OCI-LY7 (cell line): ENCODE results near the gene LCP1. TPM values are rescaled to one million over a fixed set of nuclear protein-coding genes. Genes with fewer than 3 reads are reported as not detected.

ENCODE experiments used
- BruUV-seq: library from RNA; stranded (reverse); fragments of 400-500 nt; replicated peaks from 2 replicates; lab custom pipeline; 2021; lab: Mats Ljungman, UMichigan
- CTCF ChIA-PET: fragments of 300-600 bp; sonication (Branson Sonifier 250); formaldehyde crosslinking; loops from one replicate; lab custom pipeline; 2022; ENCODE audit warnings: antibody characterized with exemption; ENCODE audit not compliant: unreplicated experiment; lab: Charles Lee
- POLR2A ChIA-PET: fragments of 300-600 bp; sonication (Branson Sonifier 250); formaldehyde crosslinking; loops from one replicate; lab custom pipeline; 2022; ENCODE audit warnings: antibody characterized with exemption; lab: Charles Lee
- DNase-seq: peaks from one replicate; pipeline ENCODE4 v3.0.0-alpha.2; 2015; ENCODE audit warnings: low spot score
- H2AFZ ChIP-seq: fragments of 200-600 bp; sonication (generic), shearing (Covaris generic); 2 replicates; pipeline ENCODE4 v1.6.1; 2014; ENCODE audit warnings: mild to moderate bottlenecking, antibody characterized with exemption, low read length, moderate library complexity
- H3K27ac ChIP-seq: fragments of 200-600 bp; sonication (generic); 2 replicates; pipeline ENCODE4 v1.5.1; 2014; ENCODE audit warnings: mixed run types, low read depth, mild to moderate bottlenecking, moderate library complexity, low read length, inconsistent platforms; ENCODE audit not compliant: poor library complexity, severe bottlenecking
- H3K36me3 ChIP-seq: fragments of 200-600 bp; sonication (generic); 2 replicates; pipeline ENCODE4 v1.6.1; 2014; ENCODE audit warnings: mild to moderate bottlenecking, antibody characterized with exemption, low read length, moderate library complexity, mixed read lengths; ENCODE audit not compliant: insufficient read depth
- H3K4me1 ChIP-seq: fragments of 200-600 bp; sonication (generic); 2 replicates; pipeline ENCODE4 v1.5.1; 2014; ENCODE audit warnings: mild to moderate bottlenecking, low read length; ENCODE audit not compliant: insufficient read depth, poor library complexity, severe bottlenecking
- H3K4me2 ChIP-seq: fragments of 200-600 bp; sonication (generic); 2 replicates; pipeline ENCODE4 v1.6.1; 2014; ENCODE audit warnings: mild to moderate bottlenecking, low read length
- H3K4me3 ChIP-seq: fragments of 200-600 bp; sonication (generic); 2 replicates; pipeline ENCODE4 v1.5.1; 2014; ENCODE audit warnings: mild to moderate bottlenecking, low read depth, low read length; ENCODE audit not compliant: poor library complexity, severe bottlenecking
- H3K79me2 ChIP-seq: fragments of 200-600 bp; sonication (generic); 2 replicates; pipeline ENCODE4 v1.6.1; 2016; ENCODE audit warnings: low read depth, mild to moderate bottlenecking, low read length, moderate library complexity, mixed read lengths; ENCODE audit not compliant: insufficient read depth
- H3K9me2 ChIP-seq: fragments of 200-600 bp; sonication (generic); 2 replicates; pipeline ENCODE4 v1.6.1; 2016; ENCODE audit warnings: mild to moderate bottlenecking, low read length, mixed read lengths; ENCODE audit not compliant: insufficient read depth
- H3K9me3 ChIP-seq: fragments of 200-600 bp; sonication (generic); 2 replicates; pipeline ENCODE4 v1.6.1; 2014; ENCODE audit warnings: mild to moderate bottlenecking, mixed run types, low read length, mixed read lengths
- H4K20me1 ChIP-seq: fragments of 200-600 bp; sonication (generic); 2 replicates; pipeline ENCODE4 v1.6.1; 2014; ENCODE audit warnings: mild to moderate bottlenecking, antibody characterized with exemption, low read length, moderate library complexity, mixed read lengths; ENCODE audit not compliant: insufficient read depth
- CTCF ChIP-seq: fragments of 200-600 bp; sonication (generic); conservative IDR thresholded peaks from 2 replicates; pipeline ENCODE4 v1.5.1; 2014; ENCODE audit warnings: mild to moderate bottlenecking, antibody characterized with exemption, low read length, moderate library complexity, mixed read lengths
- EZH2phosphoT487 ChIP-seq: fragments of 200-600 bp; sonication (generic); IDR thresholded peaks from 2 replicates; pipeline ENCODE4 v1.6.1; 2018; ENCODE audit warnings: low read depth, borderline replicate concordance, mild to moderate bottlenecking, mixed run types, antibody characterized with exemption, low read length, moderate library complexity, mixed read lengths
- intact Hi-C: fragments of 100-400 bp; cut with micrococcal nuclease; formaldehyde crosslinking; loops from one replicate; pipeline ENCODE4 v1.10.0; 2022; ENCODE audit not compliant: unreplicated experiment
- total RNA-seq, 2 experiments: library from RNA; depleted of rRNA in 1 of 2; stranded (reverse); fragments of >200 nt in 1 of 2; shearing (Covaris generic) in 1 of 2; gene quantifications; 2 replicates each; pipeline ENCODE4 v1.2.3, GENCODE V29; 2014 to 2022

The LCP1 gene
- total RNA-seq, 2 experiments from 2014 or later = 292 to 565 TPM

DNA sequence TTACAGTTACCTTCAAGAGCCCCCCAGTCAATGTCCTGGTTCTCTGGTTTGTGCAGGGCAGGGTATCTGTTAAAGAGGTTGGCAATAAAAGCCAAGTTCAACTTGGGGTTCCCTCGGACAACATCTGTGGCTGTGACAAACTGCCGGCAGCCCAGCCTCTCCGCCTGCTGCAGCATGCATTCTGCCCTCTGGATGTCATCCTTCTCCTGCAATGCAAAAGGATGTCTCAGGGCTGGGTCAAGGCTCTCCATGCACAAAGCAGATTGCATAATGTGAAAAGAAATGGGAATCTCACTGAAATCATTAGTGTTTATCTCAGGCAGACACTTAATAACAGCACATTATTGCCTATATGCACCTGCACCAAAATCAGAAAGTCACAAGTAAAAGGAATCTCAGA lies 35.1 kb downstream of the LCP1 start:
- intact Hi-C loops = no loop called here
- no peak for TF ChIP-seq EZH2phosphoT487
- no peak for TF ChIP-seq CTCF
- Histone ChIP-seq H3K9me3 (no peaks in the 10 kb centered on the region), H3K9me2 (no peaks in the 10 kb centered on the region), H3K27ac (no peak overlapping the region), H3K4me2 (no peak overlapping the region), H2AFZ (no peak overlapping the region), H3K4me3 (no peak overlapping the region), H3K36me3 (peaks cover 97% of the 10 kb centered on the region), H3K79me2 (peaks cover 5% of the 10 kb centered on the region; the same call in 1 of the 2 replicates), H4K20me1 (peaks cover 4% of the 10 kb centered on the region; the same call in 1 of the 2 replicates), H3K4me1 (no peaks in the 10 kb centered on the region)
- ChIA-PET CTCF (no interaction called here), POLR2A (no interaction called here)
- no TSS peak for BruUV-seq
- no peak for DNase-seq

GRCh38 chr13:46145950-46146349 lies 36.0 kb downstream of the LCP1 start:
- no peak overlapping the region for H3K4me3 ChIP-seq
- intact Hi-C loops = no loop called here
- TF ChIP-seq CTCF (no peak), EZH2phosphoT487 (no peak)
- peaks cover 97% of the 10 kb centered on the region for H3K36me3 ChIP-seq
- DNase-seq = no peak
- no peaks in the 10 kb centered on the region for H3K9me3 ChIP-seq
- no peaks in the 10 kb centered on the region for H3K9me2 ChIP-seq
- no peak overlapping the region for H2AFZ ChIP-seq
- peaks cover 9% of the 10 kb centered on the region; the same call in 1 of the 2 replicates for H3K79me2 ChIP-seq
- TSS peak; percentile 20 for BruUV-seq
- H3K4me2 ChIP-seq = no peak overlapping the region
- CTCF ChIA-PET = no interaction called here
- H4K20me1 ChIP-seq = peaks cover 5% of the 10 kb centered on the region; the same call in 1 of the 2 replicates
- H3K27ac ChIP-seq = no peak overlapping the region
- POLR2A ChIA-PET = no interaction called here
- H3K4me1 ChIP-seq = no peaks in the 10 kb centered on the region

DNA sequence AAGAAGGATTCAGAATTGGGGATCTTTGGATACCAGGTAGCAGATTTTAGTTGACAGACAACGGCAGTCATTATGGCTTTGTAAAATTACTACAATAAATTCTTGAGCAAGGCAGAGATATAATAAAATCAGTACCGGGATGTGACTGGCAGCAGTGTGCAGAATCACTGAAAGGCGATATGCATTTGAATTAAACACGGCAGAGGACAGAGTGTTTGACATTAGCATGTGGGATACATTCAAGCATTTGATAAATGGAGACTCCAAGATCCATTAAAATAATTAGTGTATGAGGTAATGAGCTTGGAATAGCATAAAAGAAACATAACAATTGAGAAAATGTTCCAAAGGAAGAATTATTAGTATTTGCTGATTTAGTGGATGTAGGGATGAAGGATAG lies 36.8 kb downstream of the LCP1 start:
- CTCF ChIA-PET = interaction anchor here (0.5 kb wide), 1 partner anchor 408 kb away, joined by 6 read pairs; the partner anchor contains the start of gene LRCH1
- Histone ChIP-seq H3K4me1 (no peaks in the 10 kb centered on the region), H4K20me1 (peaks cover 13% of the 10 kb centered on the region; the same call in 1 of the 2 replicates), H3K9me2 (no peaks in the 10 kb centered on the region), H2AFZ (no peak overlapping the region), H3K27ac (no peak overlapping the region), H3K4me3 (no peak overlapping the region), H3K4me2 (no peak overlapping the region), H3K36me3 (peaks cover 97% of the 10 kb centered on the region), H3K9me3 (no peaks in the 10 kb centered on the region), H3K79me2 (peaks cover 16% of the 10 kb centered on the region; the same call in 1 of the 2 replicates)
- POLR2A ChIA-PET = interaction anchor here (0.6 kb wide), 1 partner anchor 552 kb away, joined by 3 read pairs; no protein-coding TSS in a partner anchor
- no peak for DNase-seq
- intact Hi-C loops = no loop called here
- BruUV-seq = no TSS peak
- TF ChIP-seq EZH2phosphoT487 (no peak), CTCF (no peak)
